A549 (cell line): ENCODE data around the gene FAM124B. TPM values are rescaled to one million over a fixed set of nuclear protein-coding genes. Genes with fewer than 3 reads are reported as not detected.

Experiments used
- ATAC-seq, 2 experiments: fragments of 200-7000 bp in 1 of 2; fragments of >200 bp in 1 of 2; cut with Nextera tagmentation in 1 of 2; cut with Tn5 transposase in 1 of 2; 3 replicates each; pipeline versions ENCODE4 v1.8.0 to v1.9.1; 2018 to 2020; ENCODE audit warnings: mild to moderate bottlenecking in 1 of 2, moderate library complexity in 1 of 2
- CTCF ChIA-PET: fragments of 300-600 bp; sonication (Branson Sonifier 250); formaldehyde crosslinking; extraction: SDS; loops from one replicate; lab custom pipeline; 2021; ENCODE audit warnings: antibody characterized with exemption, inconsistent platforms; lab: Yijun Ruan, JAX
- POLR2A ChIA-PET: fragments of 350-600 bp; formaldehyde crosslinking; extraction: SDS; loops from one replicate; lab custom pipeline; 2021; ENCODE audit warnings: antibody characterized with exemption, inconsistent platforms; lab: Yijun Ruan, JAX
- DNase-seq, 2 experiments: peaks; one replicate each; pipeline versions ENCODE4 v3.0.0 to v3.0.0-alpha.2; 2011 to 2016; ENCODE audit warnings: low read depth in 1 of 2, low spot score in 1 of 2
- FAIRE-seq: peaks from 2 replicates; lab custom pipeline; 2011; peaks lifted over from hg19 to GRCh38; lab: Jason Lieb, UNC
- H3K27ac ChIP-seq, 2 experiments: fragments of >200 bp; sonication (Bioruptor Twin); formaldehyde crosslinking; 3 replicates each; pipeline ENCODE4 v1.5.1; 2016 to 2017
- H3K4me1 ChIP-seq: fragments of >200 bp; sonication (Bioruptor Twin); formaldehyde crosslinking; 3 replicates; pipeline ENCODE4 v1.6.1; 2016
- H3K4me2 ChIP-seq: fragments of >200 bp; sonication (Bioruptor Twin); formaldehyde crosslinking; 3 replicates; pipeline ENCODE4 v1.6.1; 2016
- H3K4me3 ChIP-seq: fragments of >200 bp; sonication (Bioruptor Twin); formaldehyde crosslinking; 3 replicates; pipeline ENCODE4 v1.5.1; 2016
- H3K9me3 ChIP-seq: fragments of >200 bp; sonication (Bioruptor Twin); formaldehyde crosslinking; 3 replicates; pipeline ENCODE4 v1.6.1; 2016
- CBX8 ChIP-seq: fragments of 200-600 bp; sonication (generic); IDR thresholded peaks from 2 replicates; pipeline ENCODE4 v1.6.1; 2016
- CEBPB ChIP-seq, 2 experiments: fragments of >200 bp in 1 of 2; sonication (Bioruptor Twin) in 1 of 2; formaldehyde crosslinking in 1 of 2; IDR thresholded peaks; 2 replicates each; pipeline ENCODE4 v1.6.1; 2012 to 2016
- CHD2 ChIP-seq: fragments of 150-350 bp; IDR thresholded peaks from 2 replicates; pipeline ENCODE4 v1.6.1; 2014; ENCODE audit warnings: low read length; ENCODE audit not compliant: partially characterized antibody
- CTCF ChIP-seq: fragments of >200 bp; sonication (Bioruptor Twin); formaldehyde crosslinking; IDR thresholded peaks from 3 replicates; pipeline ENCODE4 v1.5.1; 2016
- E2F6 ChIP-seq: IDR thresholded peaks from 2 replicates; pipeline ENCODE4 v1.6.1; 2012; ENCODE audit warnings: low read depth, borderline replicate concordance
- FOSL2 ChIP-seq, 2 experiments: fragments of 450-650 bp in 1 of 2; fragments of >200 bp in 1 of 2; sonication (Bioruptor Twin) in 1 of 2; formaldehyde crosslinking; IDR thresholded peaks; 2 replicates each; pipeline versions ENCODE4 v1.5.0 to v1.6.1; 2016 to 2020; ENCODE audit warnings: mild to moderate bottlenecking in 1 of 2, moderate library complexity in 1 of 2
- FOXS1 ChIP-seq: fragments of 250-450 bp; sonication (Bioruptor Pico); IDR thresholded peaks from 2 replicates; pipeline ENCODE4 v1.5.0; 2020; ENCODE audit warnings: mild to moderate bottlenecking, moderate library complexity
- HMGXB4 ChIP-seq: fragments of 250-450 bp; sonication (Bioruptor Pico); IDR thresholded peaks from 2 replicates; pipeline ENCODE4 v1.5.0; 2021; ENCODE audit warnings: mild to moderate bottlenecking, moderate library complexity, borderline replicate concordance
- HOXA7 ChIP-seq: fragments of 250-450 bp; sonication (Bioruptor Pico); IDR thresholded peaks from 2 replicates; pipeline ENCODE4 v1.5.0; 2020; ENCODE audit warnings: mild to moderate bottlenecking, moderate library complexity
- HOXB13 ChIP-seq: fragments of 250-450 bp; sonication (Bioruptor Pico); IDR thresholded peaks from 2 replicates; pipeline ENCODE4 v1.5.0; 2020; ENCODE audit warnings: low read depth, mild to moderate bottlenecking, moderate library complexity
- HOXB5 ChIP-seq: fragments of 250-450 bp; sonication (Bioruptor Pico); IDR thresholded peaks from 2 replicates; pipeline ENCODE4 v1.5.0; 2020; ENCODE audit warnings: mild to moderate bottlenecking, moderate library complexity
- JUN ChIP-seq, 2 experiments: fragments of >200 bp; sonication (Bioruptor Twin); formaldehyde crosslinking; IDR thresholded peaks; 2 replicates in 1 of 2; 3 replicates in 1 of 2; pipeline ENCODE4 v1.6.1; 2016 to 2017
- MAX ChIP-seq: IDR thresholded peaks from 2 replicates; pipeline ENCODE4 v1.6.1; 2012
- NPAS2 ChIP-seq: fragments of 250-450 bp; sonication (Bioruptor Pico); IDR thresholded peaks from 2 replicates; pipeline ENCODE4 v1.8.0; 2022; ENCODE audit warnings: mild to moderate bottlenecking, moderate library complexity, borderline replicate concordance
- POLR2AphosphoS2 ChIP-seq: conservative IDR thresholded peaks from 2 replicates; pipeline ENCODE4 v1.6.1; 2012; ENCODE audit warnings: low read length, improper control_type of control experiment, inconsistent platforms
- RAD21 ChIP-seq, 2 experiments: fragments of >200 bp in 1 of 2; sonication (Bioruptor Twin) in 1 of 2; formaldehyde crosslinking in 1 of 2; IDR thresholded peaks in 1 of 2; conservative IDR thresholded peaks in 1 of 2; 2 replicates in 1 of 2; 3 replicates in 1 of 2; pipeline ENCODE4 v1.6.1; 2012 to 2018; ENCODE audit warnings: inconsistent platforms in 1 of 2
- REST ChIP-seq: fragments of 200-600 bp; sonication (generic); IDR thresholded peaks from 2 replicates; pipeline ENCODE4 v1.6.1; 2016; ENCODE audit warnings: antibody characterized with exemption, mild to moderate bottlenecking, moderate library complexity
- RFX5 ChIP-seq: fragments of 450-650 bp; IDR thresholded peaks from 2 replicates; pipeline ENCODE4 v1.7.1; 2014; ENCODE audit warnings: antibody characterized with exemption, mild to moderate bottlenecking, moderate library complexity
- TFCP2L1 ChIP-seq: fragments of 250-450 bp; sonication (Bioruptor Pico); IDR thresholded peaks from 2 replicates; pipeline ENCODE4 v1.5.0; 2021; ENCODE audit warnings: mild to moderate bottlenecking
- TP53 ChIP-seq: fragments of 250-450 bp; sonication (Bioruptor Pico); IDR thresholded peaks from 2 replicates; pipeline ENCODE4 v1.5.0; 2021; ENCODE audit warnings: mild to moderate bottlenecking, moderate library complexity
- USF2 ChIP-seq: fragments of 450-650 bp; IDR thresholded peaks from 2 replicates; pipeline ENCODE4 v1.6.1; 2014; ENCODE audit warnings: antibody characterized with exemption
- ZSCAN20 ChIP-seq: fragments of 250-450 bp; sonication (Bioruptor Pico); IDR thresholded peaks from 2 replicates; pipeline ENCODE4 v1.8.0; 2022; ENCODE audit warnings: mild to moderate bottlenecking, moderate library complexity
- WGBS: methylation state at CpG from one replicate; pipeline ENCODE4 v1.1.6; 2017; ENCODE audit errors: missing lambda C conversion rate; 5-methylcytosine and 5-hydroxymethylcytosine counted together
- polyA plus RNA-seq, 4 experiments: library from polyadenylated mRNA; depleted of rRNA in 3 of 4; stranded (reverse); fragments of >200 nt; fragmentation: RNase III in 1 of 4; extraction: RNeasy Plus Mini Kit Qiagen cat#74134 plus additional on column Dnase treatment in 1 of 4; gene quantifications; 2 replicates in 3 of 4; 3 replicates in 1 of 4; pipeline ENCODE4 v1.2.3, GENCODE V29; 2011 to 2017

FAM124B gene
- polyA plus RNA-seq, 2 of the 4 experiments (the other 2 are of a cell fraction): not detected

- FAIRE-seq (no peak), ATAC-seq (no peak), DNase-seq (no peak)
- Histone ChIP-seq H3K4me1 (no peaks in the 10 kb centered on the region), H3K4me2 (no peak overlapping the region), H3K4me3 (no peak overlapping the region), H3K27ac (no peak overlapping the region), H3K9me3 (peaks cover 12% of the 10 kb centered on the region; the same call in 1 of the 3 replicates)
- POLR2A ChIA-PET: no interaction called here
- TF ChIP-seq HOXB5 (CRISPR knock-in tag) (no peak), RAD21 (conservative IDR thresholded peaks at IDR 0.05 in 1 of 2, IDR thresholded peaks at IDR 0.05 in 1 of 2) (no peak), ZSCAN20 (CRISPR knock-in tag) (no peak), TP53 (CRISPR knock-in tag) (no peak), POLR2AphosphoS2 (no peak), RFX5 (no peak), HMGXB4 (no peak), CEBPB (IDR thresholded peaks at IDR 0.05) (no peak), FOXS1 (CRISPR knock-in tag) (no peak), TFCP2L1 (no peak), HOXA7 (no peak), E2F6 (no peak), CBX8 (no peak), USF2 (no peak), CHD2 (no peak), MAX (no peak)
- CTCF ChIA-PET: interaction anchor here (1.3 to 1.9 kb wide), 4 partner anchors 9 to 247 kb away, joined by 4 read pairs; no protein-coding TSS in a partner anchor
- 84% methylated on average over 2 of the region's 2 CpGs for WGBS
Observed at GRCh38 chr2:224403657-224404056, 1.8 kb upstream of the FAM124B start.

- no peaks in the 10 kb centered on the region for H3K4me1 ChIP-seq
- DNase-seq: no peak
- no peak for FAIRE-seq
- TF ChIP-seq HOXB13 (CRISPR knock-in tag): no peak
- no peak overlapping the region for H3K4me3 ChIP-seq
- H3K9me3 ChIP-seq: peaks cover 6% of the 10 kb centered on the region; the same call in 1 of the 3 replicates
- POLR2A ChIA-PET: no interaction called here
- CTCF ChIA-PET: interaction anchor here (0.6 to 2.7 kb wide), 4 partner anchors 10 to 250 kb away, joined by 3 to 8 read pairs (median 4); no protein-coding TSS in a partner anchor
- H3K4me2 ChIP-seq: no peak overlapping the region
- no peak for ATAC-seq
- 83% methylated on average over 22 of the region's 22 CpGs for WGBS
- no peak overlapping the region for H3K27ac ChIP-seq
Observed at GRCh38 chr2:224400886-224401632, 848 bp downstream of the FAM124B start.

- Histone ChIP-seq H3K4me1 (no peaks in the 10 kb centered on the region), H3K27ac (no peak overlapping the region), H3K4me2 (no peak overlapping the region), H3K4me3 (no peak overlapping the region), H3K9me3 (no peaks in the 10 kb centered on the region)
- ATAC-seq (no peak), DNase-seq (no peak), FAIRE-seq (no peak)
- CTCF ChIA-PET: interaction anchor here (1.6 to 2.7 kb wide), 2 partner anchors 31 to 251 kb away, joined by 4 to 8 read pairs; no protein-coding TSS in a partner anchor
- POLR2A ChIA-PET: no interaction called here
- WGBS: 85% methylated on average over 8 of the region's 8 CpGs
- no peak for TF ChIP-seq MAX
- TF ChIP-seq HOXB5 (CRISPR knock-in tag): no peak
- TF ChIP-seq REST: no peak
- no peak for TF ChIP-seq FOSL2 (IDR thresholded peaks at IDR 0.05)
- no peak for TF ChIP-seq FOSL2 (CRISPR knock-in tag; IDR thresholded peaks at IDR 0.05)
- TF ChIP-seq CTCF: no peak
- TF ChIP-seq NPAS2: no peak
- no peak for TF ChIP-seq JUN (IDR thresholded peaks at IDR 0.05)
Observed at GRCh38 chr2:224400174-224400810, 1.6 kb downstream of the FAM124B start.
